GM12801 (cell line): ENCODE measurements around the gene ADCY10.

Source experiments
- TF ChIP-seq, protein P1 (sequence below): IDR thresholded peaks from one replicate; pipeline ENCODE4 v1.5.1; 2011; ENCODE audit warnings: control low read depth; ENCODE audit not compliant: insufficient read length; ENCODE audit errors: extremely low read depth

ADCY10 gene

DNA sequence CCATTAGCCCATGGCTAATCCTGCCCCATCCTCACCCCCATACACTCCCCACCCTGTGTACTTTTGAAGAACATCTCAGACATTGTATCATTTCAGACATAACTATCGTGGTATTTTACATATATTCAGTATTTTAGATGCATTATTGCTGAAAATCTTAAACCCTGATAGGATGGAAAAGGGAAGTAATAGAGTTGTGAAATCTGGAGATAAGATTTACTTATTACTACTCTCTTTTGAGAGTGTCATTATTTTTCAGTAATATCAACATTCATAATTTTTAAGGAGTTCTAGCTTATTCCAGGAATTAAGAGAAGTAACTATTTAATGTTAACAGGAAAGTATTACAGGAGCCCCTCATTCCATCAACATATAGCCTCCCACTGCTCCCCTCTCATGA lies 34.4 kb downstream of the ADCY10 start:
- TF ChIP-seq, protein P1, sequence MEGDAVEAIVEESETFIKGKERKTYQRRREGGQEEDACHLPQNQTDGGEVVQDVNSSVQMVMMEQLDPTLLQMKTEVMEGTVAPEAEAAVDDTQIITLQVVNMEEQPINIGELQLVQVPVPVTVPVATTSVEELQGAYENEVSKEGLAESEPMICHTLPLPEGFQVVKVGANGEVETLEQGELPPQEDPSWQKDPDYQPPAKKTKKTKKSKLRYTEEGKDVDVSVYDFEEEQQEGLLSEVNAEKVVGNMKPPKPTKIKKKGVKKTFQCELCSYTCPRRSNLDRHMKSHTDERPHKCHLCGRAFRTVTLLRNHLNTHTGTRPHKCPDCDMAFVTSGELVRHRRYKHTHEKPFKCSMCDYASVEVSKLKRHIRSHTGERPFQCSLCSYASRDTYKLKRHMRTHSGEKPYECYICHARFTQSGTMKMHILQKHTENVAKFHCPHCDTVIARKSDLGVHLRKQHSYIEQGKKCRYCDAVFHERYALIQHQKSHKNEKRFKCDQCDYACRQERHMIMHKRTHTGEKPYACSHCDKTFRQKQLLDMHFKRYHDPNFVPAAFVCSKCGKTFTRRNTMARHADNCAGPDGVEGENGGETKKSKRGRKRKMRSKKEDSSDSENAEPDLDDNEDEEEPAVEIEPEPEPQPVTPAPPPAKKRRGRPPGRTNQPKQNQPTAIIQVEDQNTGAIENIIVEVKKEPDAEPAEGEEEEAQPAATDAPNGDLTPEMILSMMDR, result no peak

DNA sequence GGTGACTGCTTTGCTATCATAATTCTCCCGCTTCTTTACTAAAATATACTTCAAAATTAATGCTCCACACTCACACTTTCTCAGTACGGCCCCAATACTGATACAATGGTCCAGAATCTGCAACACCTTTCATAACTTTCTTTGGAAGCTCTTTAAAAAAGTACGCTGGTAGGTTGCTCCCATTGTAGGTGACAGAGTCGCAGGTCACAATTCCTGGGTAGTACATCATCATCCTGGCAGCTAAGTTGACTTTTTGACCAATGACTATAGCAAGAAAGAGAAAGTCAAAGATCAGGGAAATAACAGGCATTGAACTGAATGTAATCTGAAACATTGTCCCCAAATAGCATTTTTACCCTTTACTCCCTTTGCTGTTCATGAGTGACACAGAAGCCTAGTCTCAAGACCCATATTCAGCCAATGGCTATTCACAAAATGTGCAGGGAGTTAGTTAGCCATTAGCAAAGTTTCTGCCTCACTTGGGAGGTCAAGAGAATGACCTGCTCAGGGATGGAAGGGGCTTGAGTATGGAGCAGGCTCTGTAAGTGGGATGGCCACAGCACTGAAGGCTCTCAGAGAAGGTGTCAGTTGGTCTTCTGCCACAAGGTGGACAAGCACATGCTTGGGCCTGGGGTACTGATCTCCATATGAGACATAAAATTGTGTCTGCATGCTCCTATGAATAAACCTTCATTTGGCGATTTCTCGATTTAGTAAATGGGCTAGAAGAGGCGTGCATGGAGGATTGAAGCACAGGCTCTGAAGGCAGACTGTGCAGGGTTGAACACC lies 35.4 kb downstream of the ADCY10 start:
- TF ChIP-seq, protein P1, result no peak

DNA sequence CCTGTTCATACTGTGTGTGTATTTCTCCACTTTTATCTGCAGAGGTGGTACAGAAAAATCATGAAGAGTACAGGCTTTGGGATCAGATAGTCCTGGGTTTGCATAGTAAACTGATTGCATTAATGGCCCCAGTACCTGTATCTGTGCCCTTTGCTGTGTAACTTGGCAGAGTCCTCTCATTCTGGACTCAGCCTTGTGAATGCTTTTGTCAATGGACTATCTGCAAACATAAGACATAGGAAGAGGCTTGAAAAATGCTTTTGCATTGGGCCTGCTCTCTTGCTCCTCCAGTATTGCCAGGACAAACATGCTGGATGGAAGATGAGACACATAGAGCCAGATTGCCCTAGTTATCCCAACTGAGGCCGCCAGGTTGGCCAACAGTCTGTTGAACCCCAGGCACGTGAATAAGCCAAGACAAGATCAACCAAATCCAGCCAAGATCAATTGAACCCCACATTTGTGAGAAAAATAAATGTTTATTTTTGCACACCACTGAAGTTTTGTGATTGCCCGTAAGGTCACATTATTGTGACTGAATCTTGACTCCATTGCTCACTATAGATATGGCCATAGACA lies 37.2 kb downstream of the ADCY10 start:
- TF ChIP-seq, protein P1, result no peak

DNA sequence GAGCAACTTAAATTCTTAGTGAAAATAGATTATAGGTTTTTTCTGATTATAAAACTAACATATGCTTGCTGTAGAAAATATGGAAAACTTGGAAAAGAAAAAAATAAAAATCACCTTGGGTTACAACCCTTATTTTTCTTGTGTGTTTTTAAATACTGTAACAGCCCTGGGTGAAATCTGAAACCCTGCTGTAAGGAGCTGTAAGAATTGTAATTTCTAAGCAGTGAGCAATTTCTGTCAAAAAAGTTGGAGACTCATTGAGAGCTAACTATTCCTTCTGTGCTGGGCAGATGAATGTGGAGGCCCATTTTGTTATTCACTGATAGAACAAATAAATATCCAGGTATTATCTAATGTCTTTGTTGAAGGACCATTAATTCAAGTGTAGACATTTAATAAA lies 42.6 kb downstream of the ADCY10 start:
- TF ChIP-seq, protein P1, result no peak

DNA sequence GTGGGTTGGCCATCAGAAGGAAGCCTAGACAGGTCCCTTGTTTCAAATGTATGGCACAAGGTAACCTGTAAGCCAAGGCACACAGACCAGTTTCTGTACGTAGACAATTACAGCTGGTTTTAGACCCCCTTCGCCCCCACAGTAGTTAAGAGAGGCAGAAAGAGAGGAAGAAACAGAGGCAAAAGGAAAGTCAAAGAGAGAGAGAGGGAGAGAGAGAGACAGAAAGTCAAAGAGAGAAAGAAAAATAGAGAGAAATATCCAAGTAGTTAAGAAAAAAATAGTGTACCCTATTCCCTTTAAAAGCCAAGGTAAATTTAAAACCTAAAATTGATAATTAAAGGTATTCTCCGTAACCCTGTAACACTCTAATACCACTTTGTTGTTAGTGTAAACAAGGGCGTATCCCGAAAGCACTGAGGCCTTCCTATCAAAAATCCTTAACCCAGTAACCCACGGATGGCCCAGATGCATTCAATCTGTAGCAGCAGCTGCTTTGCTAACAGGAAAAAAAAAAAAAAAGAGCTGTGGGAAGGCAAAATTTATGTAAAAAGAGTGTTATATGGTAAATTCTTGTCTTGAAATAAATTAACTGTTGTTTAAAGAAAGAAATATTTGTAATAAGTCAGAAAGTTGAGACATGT lies 49.4 kb downstream of the ADCY10 start:
- TF ChIP-seq, protein P1, result no peak

DNA sequence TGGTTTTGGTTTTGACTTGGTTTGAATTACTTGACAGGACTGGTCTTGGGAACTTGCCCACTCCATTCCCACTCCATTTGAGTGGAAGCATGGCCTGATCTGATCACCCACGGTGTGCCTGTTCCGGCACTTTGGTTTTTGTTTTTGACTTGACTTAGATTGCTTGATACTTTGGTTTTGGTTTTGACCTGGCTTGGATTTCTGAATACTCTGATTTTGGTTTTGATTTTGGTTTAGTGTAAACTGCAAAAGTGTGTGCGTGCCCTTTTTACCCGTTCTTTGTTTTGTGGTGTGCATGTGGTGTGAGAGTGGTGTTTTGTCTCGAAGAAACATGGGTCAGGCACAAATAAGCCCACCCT lies 50.0 kb downstream of the ADCY10 start:
- TF ChIP-seq, protein P1, result no peak

DNA sequence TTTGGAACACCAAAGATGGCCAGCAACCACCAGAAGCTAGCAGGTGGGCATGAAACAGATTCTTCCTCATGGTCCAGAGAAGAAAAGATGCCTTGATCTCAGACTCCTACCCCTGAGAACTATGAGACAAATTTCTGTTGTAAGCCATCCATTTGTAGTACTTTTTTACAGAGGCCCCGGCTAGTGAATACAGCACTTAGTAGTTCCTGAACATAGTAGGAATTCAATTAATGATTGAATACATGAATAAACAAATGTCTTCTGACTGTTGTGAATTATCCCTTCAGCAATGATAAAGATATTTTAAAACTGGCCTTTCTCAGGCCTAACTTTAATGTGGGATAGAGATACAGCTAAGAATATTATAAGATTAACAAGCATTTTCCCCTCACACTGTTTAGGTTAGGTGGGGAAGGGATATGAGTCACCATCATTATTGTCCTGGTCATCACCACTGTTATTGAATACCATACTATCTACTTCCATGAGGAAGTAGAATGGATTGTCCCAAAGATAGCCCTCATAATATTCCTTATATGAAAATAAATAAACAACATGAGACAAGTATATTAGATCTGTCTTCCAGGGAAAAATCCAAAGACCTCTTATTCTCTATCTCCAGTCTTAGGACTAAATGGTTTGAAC lies 51.4 kb downstream of the ADCY10 start:
- TF ChIP-seq, protein P1, result no peak
